WTC11 (cell line): ENCODE data around the gene MAPK7. TPM values are rescaled to one million over a fixed set of nuclear protein-coding genes. Genes with fewer than 3 reads are reported as not detected.

Experiments
- ATAC-seq: fragments of 200-7000 bp; cut with Tn5 transposase; 2 replicates; pipeline ENCODE4 v1.10.0; 2021; ENCODE audit warnings: mild to moderate bottlenecking, moderate library complexity
- CTCF ChIA-PET: fragments of 300-600 bp; sonication (Branson Sonifier 250); formaldehyde crosslinking; loops from one replicate; lab custom pipeline; 2021; ENCODE audit warnings: antibody characterized with exemption; lab: Charles Lee
- POLR2A ChIA-PET: fragments of 350-600 bp; sonication (Branson Sonifier 250); formaldehyde crosslinking; loops from one replicate; lab custom pipeline; 2021; ENCODE audit warnings: antibody characterized with exemption; lab: Charles Lee
- DNase-seq: peaks from one replicate; pipeline ENCODE4 v3.0.0; 2021; ENCODE audit warnings: low spot score
- H3K27ac Mint-ChIP-seq: 2 replicates; pipeline ENCODE4 v1.8.0; 2021; ENCODE audit warnings: mixed read lengths
- H3K27me3 Mint-ChIP-seq: 2 replicates; pipeline ENCODE4 v1.8.0; 2021; ENCODE audit warnings: low read depth, mild to moderate bottlenecking, moderate library complexity, mixed read lengths
- H3K36me3 Mint-ChIP-seq: 2 replicates; pipeline ENCODE4 v1.8.0; 2021; ENCODE audit warnings: mixed read lengths
- H3K4me1 Mint-ChIP-seq: 2 replicates; pipeline ENCODE4 v1.8.0; 2022; ENCODE audit warnings: mixed read lengths
- H3K4me3 Mint-ChIP-seq: 2 replicates; pipeline ENCODE4 v1.8.0; 2021; ENCODE audit warnings: mild to moderate bottlenecking, moderate library complexity, mixed read lengths
- H3K9me3 Mint-ChIP-seq: 2 replicates; pipeline ENCODE4 v1.8.0; 2021; ENCODE audit warnings: mixed read lengths
- ATF2 ChIP-seq: sonication (generic); formaldehyde crosslinking; IDR thresholded peaks from 2 replicates; pipeline ENCODE4 v1.8.1; 2022; ENCODE audit warnings: low read depth, missing genetic modification reagents, borderline replicate concordance
- ATF6 ChIP-seq: sonication (generic); formaldehyde crosslinking; IDR thresholded peaks from 2 replicates; pipeline ENCODE4 v1.8.1; 2023; ENCODE audit warnings: mild to moderate bottlenecking, missing genetic modification reagents
- CREM ChIP-seq: sonication (generic); formaldehyde crosslinking; IDR thresholded peaks from 2 replicates; pipeline ENCODE4 v1.8.1; 2022; ENCODE audit warnings: mild to moderate bottlenecking, missing genetic modification reagents, moderate library complexity
- E2F4 ChIP-seq: sonication (generic); formaldehyde crosslinking; IDR thresholded peaks from 2 replicates; pipeline ENCODE4 v1.8.1; 2022; ENCODE audit warnings: low read depth, mild to moderate bottlenecking, moderate library complexity, missing genetic modification reagents, borderline replicate concordance
- EMX1 ChIP-seq: fragments of 250-450 bp; sonication (Bioruptor Pico); IDR thresholded peaks from 2 replicates; pipeline ENCODE4 v1.8.0; 2021; ENCODE audit warnings: mild to moderate bottlenecking
- ESRRA ChIP-seq: sonication (generic); formaldehyde crosslinking; IDR thresholded peaks from 2 replicates; pipeline ENCODE4 v1.8.1; 2022; ENCODE audit warnings: mild to moderate bottlenecking, missing genetic modification reagents, borderline replicate concordance
- IRF1 ChIP-seq: sonication (generic); formaldehyde crosslinking; IDR thresholded peaks from 2 replicates; pipeline ENCODE4 v1.8.0; 2023; ENCODE audit warnings: missing genetic modification reagents
- KAT7 ChIP-seq: sonication (generic); formaldehyde crosslinking; IDR thresholded peaks from 2 replicates; pipeline ENCODE4 v1.8.1; 2023; ENCODE audit warnings: missing genetic modification reagents, mild to moderate bottlenecking, borderline replicate concordance
- NFATC4 ChIP-seq: fragments of 250-450 bp; sonication (Bioruptor Pico); IDR thresholded peaks from 2 replicates; pipeline ENCODE4 v1.9.0; 2021; ENCODE audit warnings: mild to moderate bottlenecking
- NR1H2 ChIP-seq: sonication (generic); formaldehyde crosslinking; IDR thresholded peaks from 2 replicates; pipeline ENCODE4 v1.9.0; 2021; ENCODE audit warnings: mild to moderate bottlenecking, moderate library complexity, missing genetic modification reagents
- OVOL2 ChIP-seq: fragments of 250-450 bp; sonication (Bioruptor Pico); IDR thresholded peaks from 2 replicates; pipeline ENCODE4 v1.9.0; 2021; ENCODE audit warnings: mild to moderate bottlenecking, borderline replicate concordance
- SOX15 ChIP-seq: fragments of 250-450 bp; sonication (Bioruptor Pico); IDR thresholded peaks from 2 replicates; pipeline ENCODE4 v1.9.0; 2021; ENCODE audit warnings: mild to moderate bottlenecking
- TCF7 ChIP-seq: sonication (generic); formaldehyde crosslinking; IDR thresholded peaks from 2 replicates; pipeline ENCODE4 v1.8.0; 2022; ENCODE audit warnings: mild to moderate bottlenecking, low read depth, missing genetic modification reagents, moderate library complexity
- ZNF317 ChIP-seq: sonication (generic); formaldehyde crosslinking; IDR thresholded peaks from 2 replicates; pipeline ENCODE4 v1.8.1; 2023; ENCODE audit warnings: low read depth, mild to moderate bottlenecking, moderate library complexity, missing genetic modification reagents, borderline replicate concordance
- ZNF396 ChIP-seq: fragments of 250-450 bp; sonication (Bioruptor Pico); IDR thresholded peaks from 2 replicates; pipeline ENCODE4 v1.8.0; 2021; ENCODE audit warnings: mild to moderate bottlenecking, moderate library complexity, borderline replicate concordance
- ZNF416 ChIP-seq: fragments of 250-450 bp; sonication (Bioruptor Pico); IDR thresholded peaks from 2 replicates; pipeline ENCODE4 v1.9.0; 2021; ENCODE audit warnings: mild to moderate bottlenecking, inconsistent platforms
- ZNF512 ChIP-seq: sonication (generic); formaldehyde crosslinking; IDR thresholded peaks from 2 replicates; pipeline ENCODE4 v1.8.1; 2022; ENCODE audit warnings: missing genetic modification reagents, borderline replicate concordance
- ZSCAN18 ChIP-seq: fragments of 250-450 bp; sonication (Bioruptor Pico); IDR thresholded peaks from 2 replicates; pipeline ENCODE4 v2.1.2; 2022; ENCODE audit warnings: mild to moderate bottlenecking, moderate library complexity
- total RNA-seq: library from RNA; stranded (reverse); gene quantifications from 3 replicates; pipeline ENCODE4 v1.2.3, GENCODE V29; 2021

MAPK7 gene
- total RNA-seq, 1 experiment from 2014 or later = 38.5 TPM

- H3K9me3 Mint-ChIP-seq = no peaks in the 10 kb centered on the region
- CTCF ChIA-PET = interaction anchor here (1.2 kb wide), 1 partner anchor 403 kb away, joined by 3 read pairs; no protein-coding TSS in a partner anchor
- ATAC-seq (no peak), DNase-seq (no peak)
- no peak for TF ChIP-seq ZNF317 (CRISPR knock-in tag)
- peaks cover 26% of the 10 kb centered on the region for H3K36me3 Mint-ChIP-seq
- H3K4me1 Mint-ChIP-seq = peaks cover 19% of the 10 kb centered on the region
- H3K27ac Mint-ChIP-seq = no peak overlapping the region
- H3K4me3 Mint-ChIP-seq = no peak overlapping the region
- POLR2A ChIA-PET = no interaction called here
- H3K27me3 Mint-ChIP-seq = no peaks in the 10 kb centered on the region
Observed at GRCh38 chr17:19359151-19359550, 19.1 kb upstream of the MAPK7 start.

- no peak for ATAC-seq
- DNase-seq = no peak
- H3K9me3 Mint-ChIP-seq = no peaks in the 10 kb centered on the region
- CTCF ChIA-PET = interaction anchor here (1.3 kb wide), 1 partner anchor 403 kb away, joined by 3 read pairs; no protein-coding TSS in a partner anchor
- no peak overlapping the region for H3K27ac Mint-ChIP-seq
- TF ChIP-seq CREM = no peak
- no peak for TF ChIP-seq ZNF416 (CRISPR knock-in tag)
- TF ChIP-seq E2F4 (CRISPR knock-in tag) = no peak
- no peak for TF ChIP-seq ZNF396
- TF ChIP-seq IRF1 (CRISPR knock-in tag) = no peak
- no peak for TF ChIP-seq NR1H2 (CRISPR knock-in tag)
- no peak for TF ChIP-seq ESRRA (CRISPR knock-in tag)
- no peak for TF ChIP-seq NFATC4 (CRISPR knock-in tag)
- TF ChIP-seq OVOL2 (CRISPR knock-in tag) = no peak
- no peak for TF ChIP-seq EMX1 (CRISPR knock-in tag)
- TF ChIP-seq ZSCAN18 (CRISPR knock-in tag) = no peak
- TF ChIP-seq ZNF512 (CRISPR knock-in tag) = no peak
- no peak for TF ChIP-seq TCF7 (CRISPR knock-in tag)
- no peak for TF ChIP-seq ATF6 (CRISPR knock-in tag)
- no peak for TF ChIP-seq SOX15 (CRISPR knock-in tag)
- TF ChIP-seq ATF2 (CRISPR knock-in tag) = no peak
- TF ChIP-seq KAT7 (CRISPR knock-in tag) = no peak
- H3K27me3 Mint-ChIP-seq = no peaks in the 10 kb centered on the region
- POLR2A ChIA-PET = no interaction called here
- H3K4me3 Mint-ChIP-seq = no peak overlapping the region
- H3K36me3 Mint-ChIP-seq = peaks cover 26% of the 10 kb centered on the region
- H3K4me1 Mint-ChIP-seq = peaks cover 22% of the 10 kb centered on the region
Observed at GRCh38 chr17:19359856-19360255, 18.4 kb upstream of the MAPK7 start.
